Prostate gland (tissue), 2 donors: ENCODE measurements around the gene FOXN1. TPM values are rescaled to one million over a fixed set of nuclear protein-coding genes. Genes with fewer than 3 reads are reported as not detected.
A peak's percentile ranks its signal among the peaks of the same experiment; 100 is the strongest.

Experiments used
- DNase-seq: peaks from one replicate; pipeline ENCODE4 v3.0.0-alpha.2; 2019; ENCODE audit warnings: low spot score
- H3K27ac ChIP-seq, 2 donors: fragments of 200-600 bp; sonication (generic); 2 replicates each; pipeline ENCODE4 v1.5.1; 2017 to 2019
- H3K27me3 ChIP-seq: fragments of 200-600 bp; sonication (generic); replicated peaks from 2 replicates; pipeline ENCODE4 v1.5.1; 2019; ENCODE audit not compliant: insufficient read depth
- H3K36me3 ChIP-seq, 2 donors: fragments of 200-600 bp; sonication (generic); 1 replicate in 1 of 2; 2 replicates in 1 of 2; pipeline versions ENCODE4 v1.5.1 to v1.8.1; 2017 to 2019
- H3K4me1 ChIP-seq: fragments of 200-600 bp; sonication (generic); replicated peaks from 2 replicates; pipeline ENCODE4 v1.5.1; 2019
- H3K4me3 ChIP-seq, 2 donors: fragments of 200-600 bp; sonication (generic); 2 replicates each; pipeline ENCODE4 v1.5.1; 2017 to 2019
- H3K9me3 ChIP-seq: fragments of 200-600 bp; sonication (generic); 2 replicates; pipeline ENCODE4 v1.5.1; 2017
- CTCF ChIP-seq, 4 experiments: fragments of 200-600 bp in 2 of 4; fragments of 450-650 bp in 2 of 4; sonication (generic) in 2 of 4; IDR thresholded peaks; 1 replicate in 3 of 4; 2 replicates in 1 of 4; pipeline ENCODE4 v1.5.1; 2016 to 2019; ENCODE audit warnings: antibody characterized with exemption in 4 of 4, mild to moderate bottlenecking in 2 of 4, moderate library complexity in 2 of 4
- POLR2A ChIP-seq: fragments of 450-650 bp; IDR thresholded peaks from one replicate; pipeline ENCODE4 v1.6.1; 2016; ENCODE audit warnings: antibody characterized with exemption, mild to moderate bottlenecking
- POLR2AphosphoS5 ChIP-seq: sonication (generic); formaldehyde crosslinking; IDR thresholded peaks from one replicate; pipeline ENCODE4 v1.6.1; 2017; ENCODE audit warnings: antibody characterized with exemption
- WGBS: methylation state at CpG from one replicate; pipeline ENCODE4 v1.1.5; 2018; 5-methylcytosine and 5-hydroxymethylcytosine counted together
- intact Hi-C: fragments of 100-400 bp; cut with DNase I; formaldehyde crosslinking; loops from one replicate; pipeline ENCODE4 v1.14.2; 2022
- total RNA-seq, 2 donors: library from RNA; depleted of rRNA; stranded (reverse); fragments of >200 nt; gene quantifications; one replicate each; pipeline ENCODE4 v1.1.0, GENCODE V29; 2016

FOXN1 gene
- total RNA-seq, 2 donors from 2014 or later: 0.64 to 1.2 TPM

- no peak overlapping the region for H3K4me3 ChIP-seq
- no peaks in the 10 kb centered on the region for H3K36me3 ChIP-seq
- no peaks in the 10 kb centered on the region for H3K27me3 ChIP-seq
- WGBS: 25% methylated on average over 9 of the region's 9 CpGs
- intact Hi-C loops: loop anchor here (5.0 kb wide), 1 partner anchor 44 kb away; no protein-coding TSS in a partner anchor
- peak; percentile 83 for DNase-seq
- H3K27ac ChIP-seq: peak overlapping the region in 1 of 2 donors; percentile 57
- H3K9me3 ChIP-seq: no peaks in the 10 kb centered on the region
- H3K4me1 ChIP-seq: peaks cover 13% of the 10 kb centered on the region
- TF ChIP-seq POLR2AphosphoS5: peak; percentile 83
- TF ChIP-seq POLR2A: no peak
Measured at GRCh38 chr17:28497931-28498330, 8.2 kb upstream of the FOXN1 start.

DNA sequence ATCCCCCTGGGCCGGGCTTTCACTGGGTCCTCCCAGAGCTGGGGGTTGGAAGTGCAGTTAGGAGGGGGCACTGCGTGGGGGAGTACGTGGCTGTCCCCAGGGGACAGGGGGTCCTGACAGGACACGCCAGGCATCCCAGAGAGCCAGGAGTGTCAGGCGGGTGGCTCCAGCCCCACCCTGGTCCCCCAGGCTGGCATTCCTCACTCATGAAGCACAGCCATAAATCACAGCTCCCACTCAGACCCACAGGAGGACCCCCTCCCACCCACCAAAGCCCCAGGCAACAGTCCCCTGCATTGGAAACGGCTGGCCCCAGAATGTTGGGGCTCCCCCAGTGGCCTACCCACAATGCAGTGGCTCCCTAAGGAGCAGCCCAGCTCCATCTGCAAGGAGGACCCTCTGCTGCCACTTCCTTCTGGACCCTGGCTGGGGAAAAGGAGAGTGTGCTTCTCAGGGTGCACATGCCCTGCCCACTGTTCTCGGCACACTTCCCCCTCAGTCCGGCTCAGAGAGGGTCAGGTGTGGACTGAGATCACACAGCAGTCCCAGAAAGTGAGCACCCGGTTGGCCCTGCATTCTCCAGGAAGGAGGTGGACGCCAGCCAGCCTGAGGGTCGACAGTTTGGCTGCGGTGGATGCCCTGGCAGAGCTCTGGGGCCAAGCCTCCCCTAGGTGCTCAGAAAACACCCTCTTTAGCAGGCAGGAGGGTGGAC is 7.3 kb upstream of the FOXN1 start:
- 47% methylated on average over 12 of the region's 12 CpGs for WGBS
- Histone ChIP-seq H3K27me3 (no peaks in the 10 kb centered on the region), H3K27ac (no peak overlapping the region), H3K9me3 (no peaks in the 10 kb centered on the region), H3K4me1 (peaks cover 13% of the 10 kb centered on the region), H3K4me3 (no peak overlapping the region), H3K36me3 (no peaks in the 10 kb centered on the region)
- intact Hi-C loops: loop anchor here (5.0 kb wide), 1 partner anchor 43 kb away; no protein-coding TSS in a partner anchor
- no peak for DNase-seq
- TF ChIP-seq CTCF (IDR thresholded peaks at IDR 0.05): peak in 1 of 4 experiments; percentile 13
- no peak for TF ChIP-seq POLR2A

GRCh38 chr17:28499364-28499664 is 6.8 kb upstream of the FOXN1 start:
- H3K4me3 ChIP-seq: no peak overlapping the region
- H3K4me1 ChIP-seq: peaks cover 13% of the 10 kb centered on the region
- no peaks in the 10 kb centered on the region for H3K36me3 ChIP-seq
- no peak for TF ChIP-seq POLR2A
- no peak for TF ChIP-seq POLR2AphosphoS5
- 48% methylated on average over 9 of the region's 9 CpGs for WGBS
- no peak overlapping the region for H3K27ac ChIP-seq
- DNase-seq: no peak
- H3K27me3 ChIP-seq: no peaks in the 10 kb centered on the region
- no peaks in the 10 kb centered on the region for H3K9me3 ChIP-seq
- intact Hi-C loops: loop anchor here (5.0 kb wide), 1 partner anchor 43 kb away; no protein-coding TSS in a partner anchor

- intact Hi-C loops: loop anchor here (5.0 kb wide), 1 partner anchor 42 kb away; no protein-coding TSS in a partner anchor
- Histone ChIP-seq H3K27me3 (no peaks in the 10 kb centered on the region), H3K4me3 (no peak overlapping the region), H3K27ac (no peak overlapping the region), H3K4me1 (peaks cover 13% of the 10 kb centered on the region), H3K36me3 (no peaks in the 10 kb centered on the region), H3K9me3 (no peaks in the 10 kb centered on the region)
- no peak for TF ChIP-seq POLR2AphosphoS5
- no peak for TF ChIP-seq POLR2A
- TF ChIP-seq CTCF (IDR thresholded peaks at IDR 0.05): no peak
- 83% methylated on average over 9 of the region's 9 CpGs for WGBS
- DNase-seq: no peak
Measured at GRCh38 chr17:28499684-28500357, 6.3 kb upstream of the FOXN1 start.

- H3K27me3 ChIP-seq: no peaks in the 10 kb centered on the region
- no peaks in the 10 kb centered on the region for H3K9me3 ChIP-seq
- no peak for TF ChIP-seq POLR2AphosphoS5
- TF ChIP-seq CTCF (IDR thresholded peaks at IDR 0.05): no peak
- no peak for TF ChIP-seq POLR2A
- H3K36me3 ChIP-seq: no peaks in the 10 kb centered on the region
- intact Hi-C loops: no loop called here
- peaks cover 13% of the 10 kb centered on the region for H3K4me1 ChIP-seq
- no peak for DNase-seq
- H3K4me3 ChIP-seq: no peak overlapping the region
- no peak overlapping the region for H3K27ac ChIP-seq
- 54% methylated on average over 13 of the region's 13 CpGs for WGBS
Measured at GRCh38 chr17:28500712-28501379, 5.3 kb upstream of the FOXN1 start.
